Epithelial cell of proximal tubule (primary cell): Measurements from ENCODE around the gene GLRX3. TPM values are rescaled to one million over a fixed set of nuclear protein-coding genes. Genes with fewer than 3 reads are reported as not detected.

Source experiments
- DNase-seq: peaks from one replicate; pipeline ENCODE4 v3.0.0-alpha.2; 2011; ENCODE audit warnings: low read depth
- H3K4me3 ChIP-seq: 2 replicates; pipeline ENCODE4 v1.5.1; 2011; ENCODE audit warnings: low read depth, mild to moderate bottlenecking, low read length
- total RNA-seq: library from RNA; depleted of rRNA; stranded (reverse); fragments of >200 nt; gene quantifications from 2 replicates; pipeline ENCODE4 v1.2.3, GENCODE V29; 2015
- TF ChIP-seq, protein P1 (sequence below): conservative IDR thresholded peaks from 2 replicates; pipeline ENCODE4 v1.5.1; 2012; ENCODE audit warnings: low read depth, mild to moderate bottlenecking, low read length

Gene GLRX3
- total RNA-seq, 1 donor from 2014 or later, result 133 TPM

DNA sequence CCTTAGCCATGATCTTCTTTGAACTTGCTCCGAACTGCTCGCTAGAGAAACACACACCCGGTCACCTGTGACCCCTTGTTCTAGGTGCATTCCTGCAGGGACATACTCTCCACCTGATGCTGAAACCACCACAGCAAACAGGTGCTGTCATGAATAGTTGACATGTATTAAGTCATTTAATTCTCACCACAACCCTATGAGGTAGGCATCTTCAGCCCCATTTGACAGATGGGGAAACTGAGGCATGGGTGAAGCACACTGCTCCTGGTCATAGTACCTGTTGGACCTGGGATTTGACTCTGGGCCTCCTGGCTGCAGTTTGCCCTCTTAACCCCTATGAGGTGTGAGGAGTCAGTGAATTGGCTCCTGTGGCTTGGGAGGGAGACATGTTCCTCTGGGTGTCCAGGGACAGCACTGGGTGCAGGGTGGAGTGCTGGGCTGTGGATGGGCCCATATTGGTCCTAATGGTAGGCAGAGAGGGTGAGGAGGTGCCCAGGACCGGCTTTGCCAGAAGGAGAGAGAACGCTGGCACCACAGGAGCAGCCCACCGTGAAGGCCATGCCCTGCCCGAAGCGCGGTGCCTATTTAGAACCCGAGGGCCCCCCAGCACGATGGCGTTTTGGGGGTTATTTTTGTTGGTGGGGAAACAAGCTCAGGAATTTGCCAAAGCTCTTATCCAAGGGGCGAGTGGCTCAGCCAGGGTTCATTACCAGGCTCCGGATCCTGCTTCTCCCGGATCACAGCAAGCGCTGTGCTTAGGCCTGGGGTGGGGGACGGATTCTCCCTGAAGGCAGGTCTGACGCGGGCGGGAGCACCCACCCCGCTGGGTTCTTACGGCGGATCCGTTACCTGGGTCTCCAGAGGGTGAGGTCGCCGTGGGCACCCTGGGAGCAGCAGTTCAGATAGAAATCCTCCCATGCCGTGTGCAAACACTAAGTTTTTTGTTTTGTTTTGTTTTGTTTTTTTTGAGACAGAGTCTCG lies 52.3 kb downstream of the GLRX3 start:
- TF ChIP-seq, protein P1, sequence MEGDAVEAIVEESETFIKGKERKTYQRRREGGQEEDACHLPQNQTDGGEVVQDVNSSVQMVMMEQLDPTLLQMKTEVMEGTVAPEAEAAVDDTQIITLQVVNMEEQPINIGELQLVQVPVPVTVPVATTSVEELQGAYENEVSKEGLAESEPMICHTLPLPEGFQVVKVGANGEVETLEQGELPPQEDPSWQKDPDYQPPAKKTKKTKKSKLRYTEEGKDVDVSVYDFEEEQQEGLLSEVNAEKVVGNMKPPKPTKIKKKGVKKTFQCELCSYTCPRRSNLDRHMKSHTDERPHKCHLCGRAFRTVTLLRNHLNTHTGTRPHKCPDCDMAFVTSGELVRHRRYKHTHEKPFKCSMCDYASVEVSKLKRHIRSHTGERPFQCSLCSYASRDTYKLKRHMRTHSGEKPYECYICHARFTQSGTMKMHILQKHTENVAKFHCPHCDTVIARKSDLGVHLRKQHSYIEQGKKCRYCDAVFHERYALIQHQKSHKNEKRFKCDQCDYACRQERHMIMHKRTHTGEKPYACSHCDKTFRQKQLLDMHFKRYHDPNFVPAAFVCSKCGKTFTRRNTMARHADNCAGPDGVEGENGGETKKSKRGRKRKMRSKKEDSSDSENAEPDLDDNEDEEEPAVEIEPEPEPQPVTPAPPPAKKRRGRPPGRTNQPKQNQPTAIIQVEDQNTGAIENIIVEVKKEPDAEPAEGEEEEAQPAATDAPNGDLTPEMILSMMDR, result no peak
- DNase-seq, result no peak
- H3K4me3 ChIP-seq, result no peak overlapping the region

DNA sequence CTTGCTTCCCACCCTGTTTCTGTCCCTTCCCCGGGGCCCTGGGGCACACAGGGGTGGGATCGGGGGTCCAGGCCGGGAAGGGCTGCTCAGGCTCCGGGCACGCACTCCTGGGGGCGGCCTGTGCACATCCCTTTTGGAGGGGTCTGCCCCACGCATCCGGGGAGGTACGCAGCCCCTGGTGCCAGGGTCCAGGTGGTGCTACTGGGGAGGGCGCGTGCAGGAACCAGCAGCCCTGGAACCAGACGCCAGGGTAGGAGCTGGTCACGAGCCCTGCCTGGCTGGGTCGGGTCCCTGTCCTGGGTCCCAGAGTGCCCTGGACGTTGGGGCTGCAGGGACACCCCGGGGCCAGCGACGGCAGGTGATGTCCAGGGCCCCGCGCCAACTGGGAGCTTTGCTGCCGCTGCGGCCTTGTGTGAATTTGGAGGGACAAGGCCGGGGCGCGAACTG lies 53.4 kb downstream of the GLRX3 start:
- TF ChIP-seq, protein P1, result no peak
- DNase-seq, result no peak
- H3K4me3 ChIP-seq, result no peak overlapping the region

DNA sequence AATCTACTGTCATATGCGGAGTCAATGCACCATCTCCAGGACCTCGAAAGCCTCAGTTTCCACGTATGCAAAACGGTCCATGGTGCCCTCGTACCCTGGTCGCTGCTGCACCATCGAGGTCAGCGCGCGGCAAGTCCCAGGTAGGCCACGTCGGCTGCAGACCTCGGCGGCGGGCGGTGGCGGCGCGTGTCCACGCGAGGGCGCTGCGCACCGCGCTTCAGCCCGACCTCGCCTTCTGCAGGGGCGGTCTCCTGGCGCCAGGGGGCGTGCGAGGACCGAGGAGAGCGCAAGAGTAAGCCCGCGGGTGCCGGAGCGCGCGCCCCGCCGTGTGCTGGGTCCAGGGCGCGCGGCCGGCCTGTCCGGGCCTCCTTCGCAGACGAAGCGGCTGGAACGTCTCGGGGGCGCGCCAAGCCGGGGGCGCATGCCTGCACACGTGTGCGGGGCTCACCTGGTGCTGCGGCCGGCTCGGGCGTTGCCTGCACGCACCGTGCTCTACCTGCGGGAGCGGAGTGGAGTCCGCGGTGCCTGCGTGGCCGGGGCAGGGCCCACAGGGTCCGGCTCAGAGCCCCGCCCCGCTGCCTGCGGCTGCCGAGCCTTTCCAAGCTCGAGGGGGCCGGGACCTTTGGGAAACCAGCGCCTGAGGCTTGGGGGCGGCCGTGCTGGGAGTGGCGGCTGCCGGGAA lies 54.0 kb downstream of the GLRX3 start:
- TF ChIP-seq, protein P1, result peak; percentile 89
- H3K4me3 ChIP-seq, result peak overlapping the region; percentile 59
- no peak for DNase-seq

DNA sequence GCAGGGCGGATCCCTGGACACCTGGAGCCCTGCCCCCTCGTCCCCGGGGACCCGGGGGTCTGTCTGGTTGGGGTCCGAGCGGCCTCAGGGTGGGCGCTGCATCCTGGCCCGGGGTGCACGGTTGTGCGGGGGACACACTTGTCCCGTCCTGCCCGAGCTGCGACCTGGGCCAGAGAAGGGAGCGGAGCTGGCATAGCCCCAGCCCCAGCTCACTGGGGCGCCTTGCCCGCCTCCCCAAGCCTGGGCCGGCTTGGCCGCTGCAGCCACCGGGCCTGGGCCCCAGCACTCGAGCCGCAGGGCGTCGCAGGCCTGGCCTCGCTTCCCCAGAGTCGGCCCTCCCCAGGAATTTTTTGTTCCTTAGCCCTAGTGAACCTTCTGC lies 54.5 kb downstream of the GLRX3 start:
- TF ChIP-seq, protein P1, result no peak
- no peak for DNase-seq
- H3K4me3 ChIP-seq, result peak overlapping the region; percentile 59

DNA sequence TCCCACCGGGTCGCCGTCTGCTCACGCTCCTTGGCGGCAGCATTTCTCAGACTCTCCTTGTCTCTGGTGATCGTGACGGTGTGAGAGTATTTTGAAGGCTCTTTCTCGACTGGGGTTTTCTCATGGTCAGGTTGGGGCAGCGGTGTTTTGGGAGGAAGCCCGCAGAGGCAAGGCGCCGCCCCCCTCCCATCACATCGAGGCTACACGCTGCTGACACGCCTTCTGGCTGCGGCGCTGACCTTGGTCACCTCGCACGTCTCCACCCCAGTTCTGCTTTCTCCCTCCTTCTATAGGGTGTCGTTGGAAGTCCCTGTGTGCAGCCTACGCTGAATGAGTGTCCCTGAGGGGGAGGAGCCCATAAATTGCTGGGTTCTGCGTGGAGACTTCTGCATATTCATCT lies 55.2 kb downstream of the GLRX3 start:
- no peak for DNase-seq
- H3K4me3 ChIP-seq, result no peak overlapping the region
- TF ChIP-seq, protein P1, result no peak

DNA sequence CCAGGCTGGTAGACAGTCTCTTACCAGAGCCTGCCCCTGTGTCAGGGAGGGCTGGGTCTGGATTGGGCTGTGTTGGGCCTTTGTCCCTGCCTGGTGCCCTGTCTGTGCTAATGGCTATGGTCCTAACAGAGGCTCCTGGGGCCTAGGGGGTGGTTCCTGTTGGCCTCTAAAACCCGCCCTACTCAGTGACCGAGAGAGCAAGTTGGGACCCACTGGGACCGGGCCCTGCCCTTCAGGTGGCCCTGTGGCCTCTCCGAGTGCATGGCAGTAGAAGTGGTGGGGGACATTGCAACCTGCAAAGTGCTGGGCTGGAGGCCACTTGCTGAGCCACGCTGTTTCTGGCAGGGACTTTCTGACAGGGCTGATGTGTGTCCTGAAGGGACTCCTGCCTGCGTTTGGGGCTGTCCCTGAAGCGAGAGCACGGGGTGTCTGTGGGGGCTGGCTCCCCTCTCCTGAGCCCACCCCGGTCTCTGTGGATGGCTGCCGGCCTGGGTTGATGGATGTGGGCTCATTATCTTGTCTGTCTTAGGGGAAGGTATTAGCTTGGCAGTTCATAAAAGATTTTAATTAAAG lies 56.2 kb downstream of the GLRX3 start:
- H3K4me3 ChIP-seq, result no peak overlapping the region
- TF ChIP-seq, protein P1, result no peak
- DNase-seq, result no peak
